Stimulated activated CD4-positive, alpha-beta T cell treated with anti-CD3 and anti-CD28 coated beads, Interleukin-15, amount 100 ng/mL, for 48 hours (primary cell): ENCODE results near the gene RCC2.

Experiments
- DNase-seq, 2 donors: peaks; one replicate each; pipeline ENCODE4 v3.0.0-alpha.2; 2020; ENCODE audit warnings: low read depth in 2 of 2

The RCC2 gene

GRCh38 chr1:17375651-17376050 is 63.8 kb downstream of the RCC2 start:
- no peak for DNase-seq

GRCh38 chr1:17372955-17373354 is 66.5 kb downstream of the RCC2 start:
- DNase-seq, result no peak

- no peak for DNase-seq
These were observed 67.6 kb downstream of the RCC2 start, which contains the start of gene PADI6 for GRCh38 chr1:17371896-17372295. Gene PADI6, plus strand, starts transcription at chr1:17372196. Its CDS starts 50 bp downstream, at chr1:17372246.

GRCh38 chr1:17370618-17371017 is 68.9 kb downstream of the RCC2 start:
- DNase-seq, result no peak

GRCh38 chr1:17369466-17369865 is 70.0 kb downstream of the RCC2 start:
- DNase-seq, result no peak

- DNase-seq, result no peak
These were observed 74.2 kb downstream of the RCC2 start for GRCh38 chr1:17365293-17365692.

GRCh38 chr1:17363771-17364170 is 75.7 kb downstream of the RCC2 start:
- DNase-seq, result no peak

GRCh38 chr1:17363351-17363750 is 76.1 kb downstream of the RCC2 start:
- DNase-seq, result no peak

GRCh38 chr1:17361687-17362086 is 77.8 kb downstream of the RCC2 start:
- no peak for DNase-seq

- DNase-seq, result no peak
These were observed 79.1 kb downstream of the RCC2 start for GRCh38 chr1:17360272-17360956.

GRCh38 chr1:17359808-17360207 is 79.7 kb downstream of the RCC2 start:
- no peak for DNase-seq

GRCh38 chr1:17359031-17359430 is 80.4 kb downstream of the RCC2 start:
- no peak for DNase-seq

- DNase-seq, result no peak
These were observed 80.9 kb downstream of the RCC2 start for GRCh38 chr1:17358557-17358956.
